GM18858 (cell line): ENCODE results near the gene RCC1.
"Not testable (repeated sequence)": the region's sequence is repeated elsewhere in the genome, so short reads cannot be mapped to it uniquely, and the experiment has no call there.

Experiments
- ATAC-seq: cut with Tn5 transposase; IDR thresholded peaks from one replicate; pipeline ENCODE4 v1.9.1; 2021; ENCODE audit not compliant: unreplicated experiment

Gene RCC1

DNA sequence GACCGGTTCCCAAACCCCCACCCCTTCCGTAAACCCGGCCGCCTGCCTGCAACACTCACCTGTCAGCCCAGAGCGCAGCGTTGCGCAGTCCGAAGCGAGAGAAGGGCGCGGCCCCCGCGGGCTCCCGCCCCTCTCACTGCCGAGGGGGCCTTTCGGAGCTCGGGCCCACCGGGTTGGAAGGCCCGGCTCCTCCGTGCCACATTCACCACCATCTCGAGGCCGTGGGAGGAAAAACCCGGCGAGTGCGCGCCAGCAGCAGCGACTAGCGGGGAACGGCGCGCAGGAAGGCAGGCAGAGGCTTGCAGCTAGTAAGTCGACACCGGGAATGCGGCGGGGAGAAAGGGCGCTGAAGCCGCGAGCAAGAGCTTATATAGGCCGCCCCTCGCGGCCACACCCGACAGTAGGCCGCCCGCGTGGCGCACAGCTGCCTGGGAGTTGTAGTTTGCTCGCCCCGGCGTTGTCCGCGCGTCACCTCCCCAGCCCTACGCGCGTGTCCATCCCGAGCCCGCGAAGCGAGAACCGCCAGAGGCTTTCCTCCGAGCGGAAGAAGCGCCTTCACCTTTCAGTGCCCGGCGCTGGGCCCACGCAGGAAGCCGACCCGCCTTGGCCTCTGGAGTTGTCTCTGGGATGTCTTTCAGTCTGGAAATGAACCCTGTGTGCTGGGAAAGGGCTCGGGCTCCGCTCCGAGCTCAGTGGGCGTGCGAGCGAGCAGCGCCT lies 75.8 kb downstream of the RCC1 start:
- peak; percentile 73 for ATAC-seq

DNA sequence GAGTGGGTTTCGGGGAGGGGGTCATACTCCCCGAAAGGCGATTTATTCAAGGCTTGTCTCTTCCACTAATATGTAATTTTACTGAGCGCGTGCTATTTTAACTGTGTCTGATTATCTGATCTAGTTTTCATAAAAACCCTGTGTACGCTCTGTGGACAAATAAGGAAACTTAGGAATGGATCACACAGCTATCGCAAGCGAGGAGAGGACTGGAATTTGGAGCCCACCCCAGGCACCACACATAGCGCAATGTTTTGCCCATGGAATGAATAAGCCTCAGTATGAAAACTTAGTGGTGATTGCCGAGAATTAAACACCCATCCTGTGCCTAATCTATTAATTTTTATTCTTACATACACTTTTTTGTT lies 76.4 kb downstream of the RCC1 start:
- ATAC-seq: no peak

DNA sequence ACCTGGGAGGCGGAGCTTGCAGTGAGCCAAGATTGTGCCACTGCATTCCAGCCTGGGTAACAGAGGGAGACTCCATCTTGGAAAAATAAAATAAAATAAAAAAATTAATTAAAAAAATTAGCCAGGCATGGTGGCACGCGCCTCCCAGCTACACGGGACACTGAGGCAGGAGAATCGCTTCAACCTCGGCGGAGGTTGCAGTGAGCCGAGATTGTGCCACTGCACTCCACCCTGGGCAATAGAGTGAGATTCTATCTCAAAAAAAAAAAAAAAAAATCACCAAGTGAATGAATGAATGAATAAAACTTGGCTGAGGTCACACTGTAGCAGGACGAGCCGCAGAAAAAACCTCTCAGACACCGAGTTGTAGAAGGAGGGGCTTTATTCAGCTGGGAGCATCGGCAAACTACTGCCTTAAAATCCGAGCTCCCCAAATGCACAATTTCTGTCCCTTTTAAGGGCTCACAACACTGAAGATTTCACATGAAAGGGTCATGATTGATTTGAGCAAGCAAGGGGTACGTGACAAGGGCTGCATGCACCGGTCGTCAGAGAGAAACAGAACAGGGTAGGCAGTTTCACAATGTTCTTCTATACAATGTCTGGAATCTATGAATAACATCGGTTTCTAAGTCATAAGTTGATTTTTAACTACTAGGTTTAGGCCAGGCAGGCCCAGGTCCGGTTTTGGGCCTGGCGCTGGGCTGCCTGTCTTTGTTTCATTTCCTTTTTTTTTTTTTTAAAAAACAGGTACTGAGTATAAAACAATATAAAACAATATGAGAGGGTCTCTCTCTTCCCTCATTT lies 80.9 kb downstream of the RCC1 start:
- ATAC-seq: not testable (repeated sequence)
